ACHN (cell line): Measurements from ENCODE around the gene SORCS3.
A peak's percentile ranks its signal among the peaks of the same experiment; 100 is the strongest.

ENCODE experiments used
- DNase-seq: peaks from one replicate; pipeline ENCODE4 v3.0.0-alpha.2; 2015
- in situ Hi-C: cut with HindIII; loops from 2 replicates; pipeline ENCODE4 v1.10.0; 2017; ENCODE audit warnings: low sequenced_read_pairs, low pct_ligation_motif_present, low pct_unique_long_range_greater_than_20kb

The SORCS3 gene

DNA sequence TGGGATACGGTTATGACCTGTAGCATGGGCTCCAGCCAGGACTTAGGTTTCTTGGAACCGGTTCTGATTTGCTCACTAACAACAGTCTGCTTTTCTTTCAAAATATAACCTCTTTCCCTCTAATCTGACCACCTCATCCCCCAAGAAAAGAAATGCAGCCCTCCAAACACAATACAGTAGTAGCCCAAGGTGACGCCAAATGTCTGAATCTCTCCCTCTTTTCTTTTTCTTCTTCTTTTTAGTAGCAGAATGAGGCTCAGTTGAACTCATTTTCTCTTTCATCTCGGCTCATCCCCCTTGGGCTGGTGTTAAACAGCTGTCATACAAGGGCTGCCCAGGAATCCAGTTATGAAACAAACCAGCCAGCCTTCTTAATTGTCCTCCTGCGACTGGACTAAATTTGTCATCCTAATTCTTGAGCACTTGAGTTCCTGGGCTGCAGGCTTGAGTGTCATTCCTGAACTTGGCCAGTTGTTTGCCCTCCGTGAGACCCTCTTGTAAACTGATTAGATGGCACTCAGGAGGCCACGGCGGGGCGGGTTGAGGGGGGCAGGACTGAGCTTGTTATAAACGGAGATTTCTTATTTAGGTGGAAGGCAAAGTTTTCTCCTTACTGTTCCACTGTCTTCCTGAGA, 94.8 kb downstream of the SORCS3 start:
- DNase-seq = no peak
- in situ Hi-C loops = no loop called here

DNA sequence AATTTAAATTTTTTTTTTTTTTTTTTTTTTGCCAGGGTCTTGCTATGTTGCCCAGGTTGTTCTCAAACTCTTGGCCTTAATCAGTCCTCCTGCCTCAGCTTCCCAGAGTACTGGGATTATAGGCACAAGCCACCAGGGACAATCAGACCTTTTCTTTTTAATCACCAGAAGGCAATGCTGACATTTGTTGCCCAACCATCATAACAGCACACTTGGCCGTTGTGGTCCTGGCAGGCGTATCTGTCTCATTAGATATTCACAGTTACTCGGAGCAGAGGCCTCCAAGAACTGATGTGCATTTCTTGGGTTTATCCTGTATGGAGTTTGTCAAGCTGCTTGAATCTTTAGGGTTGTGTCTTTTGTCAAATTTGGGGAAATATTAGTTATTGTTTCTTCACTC, 100.0 kb downstream of the SORCS3 start:
- DNase-seq = no peak
- in situ Hi-C loops = no loop called here

DNA sequence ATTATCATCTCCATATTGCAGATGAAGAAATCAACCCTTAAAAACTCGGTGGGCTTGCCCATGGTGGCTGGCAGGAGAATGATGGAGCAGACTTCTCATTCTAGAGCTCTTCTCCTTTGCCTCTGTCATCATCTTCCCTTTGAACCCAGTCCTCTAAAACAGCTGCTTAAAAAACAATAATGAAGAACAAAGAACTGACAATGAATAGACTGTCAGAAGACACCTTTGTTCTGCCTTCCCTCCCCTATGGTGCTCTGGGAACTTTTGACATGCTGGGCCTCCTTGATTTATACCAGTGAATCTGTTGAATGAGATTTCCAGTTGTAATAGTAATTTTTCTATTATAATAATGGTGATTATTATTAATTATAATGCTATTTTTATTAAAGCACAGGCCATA, 103.0 kb downstream of the SORCS3 start:
- in situ Hi-C loops = no loop called here
- DNase-seq = no peak

DNA sequence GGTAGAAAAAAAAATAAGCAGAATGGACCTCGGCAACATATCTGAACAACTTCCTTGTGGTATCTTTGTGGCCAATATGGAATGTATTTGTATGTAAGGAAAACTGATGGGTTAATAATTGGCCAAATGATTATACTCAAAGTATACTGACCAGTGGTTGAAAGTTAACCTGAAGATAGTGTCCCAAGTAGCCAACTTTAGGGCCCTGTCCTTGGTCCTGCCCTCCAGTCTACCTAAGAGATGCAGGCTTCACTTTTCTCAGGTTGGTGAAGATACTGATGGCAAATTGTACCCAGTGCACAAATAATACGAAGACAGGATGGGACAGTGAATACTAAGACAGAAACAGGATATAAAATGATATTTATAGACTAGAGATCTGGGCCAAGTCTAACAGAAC, 109.2 kb downstream of the SORCS3 start:
- in situ Hi-C loops = no loop called here
- peak; percentile 8 for DNase-seq

DNA sequence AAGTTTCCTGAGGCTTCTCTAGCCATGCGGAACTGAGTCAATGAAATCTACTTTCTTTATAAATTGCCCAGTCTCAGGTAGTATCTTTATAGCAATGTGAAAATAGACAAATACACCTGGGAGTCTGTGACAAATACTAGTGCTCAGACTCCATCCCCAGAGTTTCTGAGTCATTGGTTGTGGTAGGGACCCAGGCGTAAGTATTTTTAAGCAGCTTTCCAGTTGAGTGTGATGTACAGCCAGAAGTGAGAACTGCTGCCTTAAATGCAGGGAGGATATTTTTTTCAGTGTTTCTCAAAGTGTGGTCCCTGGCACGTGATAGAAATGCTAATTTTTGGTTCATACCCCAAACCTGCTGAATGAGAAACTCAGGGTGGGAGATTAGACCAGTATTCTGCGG, 121.7 kb downstream of the SORCS3 start:
- in situ Hi-C loops = no loop called here

DNA sequence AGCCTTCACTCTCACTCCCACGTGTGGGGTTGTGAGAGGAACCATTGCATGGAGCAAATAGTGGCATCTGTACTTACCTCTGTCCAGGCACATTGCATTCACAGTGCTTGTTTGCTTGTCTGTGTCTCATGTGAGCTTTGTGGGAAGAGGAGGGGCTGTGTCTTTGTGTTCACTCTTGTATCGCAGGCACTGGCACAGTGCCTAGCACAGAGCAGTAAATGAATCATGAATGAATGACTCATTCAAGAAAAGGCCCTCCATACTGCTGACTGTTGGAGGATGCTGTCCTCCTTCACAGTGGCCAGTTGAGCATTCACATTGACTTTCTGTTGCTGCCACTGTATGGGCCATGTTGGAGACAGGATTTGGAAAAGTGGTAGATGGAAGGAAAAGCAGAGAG, 125.3 kb downstream of the SORCS3 start:
- in situ Hi-C loops = no loop called here
- peak; percentile 72 for DNase-seq

More for the DNA sequence above, 121.7 kb downstream of the SORCS3 start:
- no peak for DNase-seq

DNA sequence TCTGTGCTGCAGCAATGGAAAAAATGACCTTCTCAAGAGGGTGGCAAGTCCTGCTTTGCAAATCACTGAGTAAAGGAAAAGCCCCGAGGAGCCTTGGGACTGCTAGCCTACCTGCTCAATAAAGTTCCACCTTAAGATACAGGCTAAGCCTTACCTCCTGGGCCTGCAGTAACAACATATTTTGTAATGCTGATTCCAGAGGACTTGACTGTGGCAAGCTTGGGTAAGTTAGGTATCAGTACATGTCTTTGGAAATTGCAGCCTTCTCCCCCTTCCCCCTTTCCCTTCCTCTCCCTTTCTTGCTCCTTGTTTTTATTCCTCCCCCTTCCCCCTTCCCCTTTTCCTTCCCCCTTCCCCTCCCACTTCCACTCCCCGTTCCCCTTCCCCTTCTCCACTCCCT, 126.2 kb downstream of the SORCS3 start:
- in situ Hi-C loops = no loop called here
- no peak for DNase-seq

DNA sequence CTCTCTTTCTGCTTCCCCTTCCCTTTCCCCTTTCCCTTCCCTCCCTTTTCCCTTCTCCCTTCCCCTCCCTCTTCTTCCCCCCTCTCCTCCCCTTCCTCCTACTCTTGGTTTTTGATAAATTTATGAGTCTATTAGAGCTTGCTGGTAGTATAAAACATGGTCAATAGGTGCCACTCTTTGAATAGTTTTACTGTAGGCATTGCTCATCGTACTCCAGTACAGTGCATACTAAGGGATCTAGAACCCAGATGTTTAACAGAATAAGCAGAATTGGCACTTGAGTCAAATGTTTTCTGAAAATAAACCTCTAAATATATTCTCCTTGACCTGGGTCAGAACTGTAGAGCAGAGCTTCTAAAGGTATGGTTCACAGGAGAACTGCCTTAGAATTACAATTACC, 126.7 kb downstream of the SORCS3 start:
- in situ Hi-C loops = no loop called here
- DNase-seq = peak; percentile 17

DNA sequence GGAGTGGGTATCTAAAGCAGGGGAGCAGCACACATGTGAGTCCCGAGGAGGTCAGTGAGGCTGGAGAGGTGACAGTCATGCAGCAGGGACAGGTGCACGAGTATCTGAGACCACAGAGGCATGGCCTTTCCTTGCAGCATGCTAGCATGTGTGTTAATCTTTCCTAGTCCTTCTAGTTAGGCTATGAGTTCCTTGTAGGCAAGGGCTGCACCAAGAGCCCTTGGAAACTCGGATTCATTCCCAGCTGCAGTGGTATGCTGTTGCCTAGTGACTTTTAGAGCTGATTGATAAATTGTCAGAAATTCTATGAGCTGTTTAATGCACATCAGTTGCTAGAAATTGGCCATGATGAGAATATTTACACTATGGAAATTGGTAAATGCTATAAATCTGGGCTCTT, 132.0 kb downstream of the SORCS3 start:
- in situ Hi-C loops = no loop called here
- DNase-seq = no peak

DNA sequence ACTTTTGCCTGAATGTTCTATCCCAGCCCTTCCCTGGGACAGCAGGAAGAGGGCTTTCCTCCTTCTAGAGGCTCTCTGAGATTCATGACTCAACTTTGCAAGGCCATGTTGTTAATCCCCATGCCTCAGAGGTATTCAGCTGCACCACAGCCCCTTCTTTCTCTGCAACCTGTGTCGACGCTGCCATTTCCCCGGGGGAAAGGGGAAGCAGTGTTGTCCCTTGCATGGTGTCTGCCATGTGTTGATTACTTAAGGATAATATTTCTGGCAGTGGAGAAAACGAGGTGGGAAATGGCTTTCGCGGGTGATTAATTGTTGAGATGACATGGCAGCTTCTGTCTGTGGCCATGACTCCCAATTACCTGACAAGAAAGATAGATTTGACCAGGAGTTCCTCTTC, 133.1 kb downstream of the SORCS3 start:
- in situ Hi-C loops = no loop called here
- no peak for DNase-seq

DNA sequence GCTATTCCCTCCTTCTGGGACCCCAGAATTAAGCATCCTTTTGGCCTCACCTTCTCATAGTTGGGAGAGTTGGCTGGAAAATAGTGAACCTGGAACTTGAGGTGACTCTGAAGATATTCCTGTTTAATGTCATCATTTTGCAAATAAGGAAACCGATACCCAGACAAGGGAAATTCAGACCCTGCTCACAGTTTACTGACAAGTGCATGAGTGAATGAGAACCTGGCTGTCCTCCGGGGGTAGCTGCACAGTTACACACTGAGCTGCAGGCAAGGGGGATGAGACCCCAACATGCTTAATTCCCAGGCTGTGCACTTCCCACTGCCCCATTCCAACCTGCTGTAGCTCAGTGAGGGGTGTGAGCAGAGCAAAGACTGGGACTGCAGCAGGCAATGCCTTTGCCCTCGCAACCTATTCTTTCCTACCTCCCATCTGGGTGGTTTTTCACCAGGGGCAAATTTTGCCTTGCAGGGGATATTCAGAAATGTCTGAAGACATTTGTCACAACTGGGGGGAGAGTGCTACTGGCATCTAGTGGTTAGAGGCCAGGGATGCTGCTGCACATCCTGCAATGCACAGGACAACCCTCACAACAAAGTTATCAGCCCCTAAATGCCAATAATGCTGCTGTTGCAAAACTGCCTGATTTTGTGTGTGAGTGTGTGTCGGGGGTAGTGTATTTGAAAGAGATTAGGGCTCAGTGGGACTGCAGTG, 136.2 kb downstream of the SORCS3 start:
- DNase-seq = no peak
- in situ Hi-C loops = no loop called here

DNA sequence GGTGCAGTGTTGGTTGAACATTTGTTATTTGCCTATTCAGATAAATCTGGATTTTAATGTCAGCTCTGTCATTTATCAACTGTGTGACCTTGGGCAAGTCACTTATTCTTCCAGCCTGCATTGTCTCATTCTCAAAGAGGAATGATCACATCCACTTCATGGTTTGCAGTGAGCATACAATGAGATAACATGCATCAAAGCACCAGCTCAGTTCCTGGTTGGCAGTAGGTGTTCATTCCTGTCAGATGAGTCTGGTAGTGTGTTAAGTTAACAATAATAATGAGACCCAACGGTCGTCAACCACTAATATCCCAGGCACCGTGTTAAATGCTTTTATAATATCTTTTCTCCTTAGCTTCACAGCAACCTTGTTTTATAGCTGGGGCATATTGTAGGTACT, 137.3 kb downstream of the SORCS3 start:
- in situ Hi-C loops = no loop called here
- no peak for DNase-seq

DNA sequence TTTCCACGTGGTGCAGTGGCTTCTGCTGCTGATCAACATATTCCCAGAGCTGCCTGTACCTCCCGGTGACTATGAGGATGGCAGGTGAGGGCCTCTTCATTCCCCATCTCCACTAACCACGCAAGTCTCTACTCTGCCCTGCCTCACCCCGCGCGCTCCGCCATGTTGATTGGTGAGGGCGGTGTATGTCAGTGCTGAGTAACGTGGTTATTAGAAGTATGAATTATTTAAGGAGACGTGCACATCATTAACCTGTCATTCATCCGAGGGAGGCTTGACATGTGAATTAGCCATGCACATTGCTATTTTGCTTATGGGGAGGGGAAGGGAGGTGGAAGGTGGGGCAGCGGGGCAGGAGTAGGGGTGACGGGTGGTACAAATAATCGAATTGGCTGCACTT, 138.6 kb downstream of the SORCS3 start:
- in situ Hi-C loops = no loop called here
- no peak for DNase-seq

DNA sequence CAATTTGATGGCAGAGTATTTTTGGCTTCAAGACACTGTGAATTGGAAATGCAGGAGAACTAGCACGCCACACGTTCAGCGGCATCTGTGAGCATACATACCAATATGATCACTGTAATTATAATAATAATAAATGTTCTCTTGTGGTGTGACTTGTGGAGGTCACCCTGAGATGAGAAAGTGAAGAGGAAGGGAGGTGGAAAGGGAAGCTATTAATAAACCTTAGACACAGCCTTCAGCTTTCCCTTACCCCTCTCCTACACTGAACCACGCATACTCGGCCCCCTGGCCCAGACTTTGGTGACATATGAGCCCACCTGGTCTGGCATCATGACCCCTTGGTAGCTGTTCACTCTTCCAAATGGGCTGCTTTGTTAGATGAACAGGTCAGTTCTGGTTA, 139.1 kb downstream of the SORCS3 start:
- in situ Hi-C loops = no loop called here
- no peak for DNase-seq

DNA sequence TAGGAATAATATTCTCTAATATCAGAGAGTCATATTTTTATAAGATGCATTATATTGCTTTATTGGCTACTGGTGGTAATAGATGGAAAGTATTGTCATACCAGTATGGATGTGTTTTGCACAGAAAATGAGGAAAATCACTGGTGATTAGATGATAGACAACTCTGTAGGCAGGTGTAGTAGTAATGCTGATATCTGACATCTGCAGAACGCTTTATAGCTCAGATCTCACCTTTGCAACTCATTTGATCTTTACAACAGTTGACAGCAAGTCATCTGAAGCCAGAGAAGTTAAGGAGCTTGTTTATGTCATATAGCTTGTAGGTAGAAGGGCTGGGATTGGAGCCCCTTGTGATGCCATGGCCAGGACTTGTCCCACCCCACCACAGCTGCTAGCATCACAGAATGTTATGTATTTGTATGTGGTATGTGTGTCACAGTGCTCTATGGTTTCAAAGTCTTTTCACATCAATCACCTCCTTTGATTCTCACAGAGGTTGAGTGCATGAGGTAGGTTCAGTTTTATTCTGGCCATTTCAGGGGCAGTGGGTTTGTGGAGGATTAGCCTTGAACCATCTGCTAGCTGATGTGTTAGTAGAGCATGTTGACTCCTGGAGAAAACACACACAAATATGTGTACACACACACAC, 140.0 kb downstream of the SORCS3 start:
- in situ Hi-C loops = no loop called here
- no peak for DNase-seq

DNA sequence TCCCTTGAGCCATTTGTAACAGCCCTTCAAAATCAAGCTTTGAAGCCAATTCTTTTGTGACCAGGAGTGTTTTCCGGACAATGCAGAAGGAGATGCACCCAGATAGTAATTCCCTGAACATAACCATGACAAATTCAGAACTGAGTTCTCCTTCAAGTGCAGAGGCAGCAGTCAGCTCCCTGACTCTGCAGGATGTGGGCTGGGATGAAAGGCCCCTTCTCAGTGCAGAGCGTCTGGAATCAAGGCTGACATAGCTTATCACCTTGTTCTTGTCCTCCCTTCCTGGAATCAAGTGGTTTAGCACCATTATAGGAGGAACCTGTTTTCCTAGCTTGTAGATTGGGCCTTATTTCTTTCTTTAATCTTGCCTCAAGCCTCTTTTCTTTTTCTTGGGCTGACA, 143.4 kb downstream of the SORCS3 start:
- in situ Hi-C loops = no loop called here
- no peak for DNase-seq

DNA sequence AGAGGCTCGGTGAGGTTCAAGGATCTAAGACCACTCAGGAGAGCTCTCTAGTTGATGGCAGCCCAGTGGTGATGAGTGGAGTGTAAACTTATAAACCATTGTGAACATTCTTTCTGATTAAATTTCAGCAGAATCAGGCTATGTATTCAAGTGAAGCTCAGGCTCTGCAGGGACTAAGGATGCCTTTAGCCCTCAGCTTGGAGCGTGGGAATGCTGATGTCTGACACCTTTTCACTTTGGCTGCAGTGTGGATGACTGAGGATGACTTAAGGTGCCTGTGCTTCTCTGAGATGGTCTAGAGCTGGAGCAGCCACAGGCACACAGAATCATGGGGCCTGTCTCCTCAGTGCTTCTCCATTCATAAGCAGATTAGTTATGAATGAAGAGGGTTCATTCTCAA, 150.4 kb downstream of the SORCS3 start:
- no peak for DNase-seq
- in situ Hi-C loops = no loop called here

DNA sequence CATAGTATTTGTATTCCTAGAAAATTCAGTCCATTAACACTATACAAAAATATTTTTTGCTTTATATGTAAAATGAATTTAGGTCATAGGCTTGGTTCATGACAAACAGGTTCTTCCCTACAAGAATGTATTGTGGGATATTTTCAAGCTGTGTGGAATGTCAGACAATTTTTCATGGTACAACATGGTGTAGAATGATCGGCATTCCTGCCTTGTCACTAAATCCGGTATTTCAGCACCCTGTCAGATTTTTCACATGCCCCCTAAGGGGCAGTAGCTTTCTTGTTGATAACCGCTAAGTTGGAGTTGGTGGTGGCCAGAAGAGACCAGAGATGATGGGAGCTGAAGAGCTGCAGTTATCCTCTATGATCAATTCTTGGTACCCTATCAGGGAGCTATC, 154.3 kb downstream of the SORCS3 start:
- in situ Hi-C loops = no loop called here

DNA sequence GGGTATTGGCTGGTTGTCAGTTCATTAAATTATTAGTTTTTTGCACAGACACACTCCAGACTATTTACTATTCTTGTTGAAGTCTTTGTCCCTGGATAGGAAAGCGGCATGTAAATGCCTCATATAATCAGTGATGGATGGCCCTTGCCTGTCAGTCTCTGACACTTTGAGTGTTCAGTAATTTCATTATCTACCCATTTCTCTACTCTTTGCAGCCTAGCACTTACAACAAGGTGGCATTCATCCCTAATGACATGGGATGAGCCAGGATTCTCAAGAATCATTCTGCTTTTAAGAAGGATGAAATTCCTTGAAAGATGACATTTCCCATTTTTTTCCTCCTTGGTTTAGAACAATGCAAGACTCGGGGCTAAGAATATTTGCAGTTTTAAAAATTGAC, 155.7 kb downstream of the SORCS3 start:
- DNase-seq = no peak
- in situ Hi-C loops = no loop called here

More for the DNA sequence above, 154.3 kb downstream of the SORCS3 start:
- no peak for DNase-seq

DNA sequence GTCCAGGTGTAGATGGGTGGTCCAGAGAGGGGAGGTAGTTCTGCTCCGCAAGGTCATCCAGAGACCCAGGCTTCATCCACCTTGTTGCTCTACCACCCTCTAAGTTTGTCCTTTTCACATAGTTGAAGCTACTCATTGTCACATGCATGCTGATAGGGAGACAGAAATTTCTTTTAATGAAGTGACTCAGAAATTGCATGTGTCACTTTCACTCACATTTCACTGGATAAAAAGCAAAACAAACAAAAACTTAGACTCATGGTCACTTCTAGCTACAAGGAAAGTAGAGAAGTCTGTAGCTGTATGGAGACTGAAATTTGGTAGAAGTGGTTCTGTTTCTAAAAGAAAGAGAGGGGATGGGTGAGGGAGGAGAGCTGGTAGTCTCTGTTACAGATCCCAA, 161.9 kb downstream of the SORCS3 start:
- DNase-seq = no peak
- in situ Hi-C loops = no loop called here
